LHCN-M2 (cell line): Measurements from ENCODE around the gene ZNF185. TPM values are rescaled to one million over a fixed set of nuclear protein-coding genes. Genes with fewer than 3 reads are reported as not detected.

Source experiments
- DNase-seq: peaks from one replicate; pipeline ENCODE4 v3.0.0-alpha.2; 2012; ENCODE audit warnings: low read depth
- total RNA-seq: library from RNA; depleted of rRNA; stranded (reverse); fragments of >200 nt; gene quantifications from 2 replicates; pipeline ENCODE4 v1.2.3, GENCODE V29; 2014

The ZNF185 gene
- total RNA-seq, 1 experiment from 2014 or later, result 0.92 TPM

- no peak for DNase-seq
These were observed 20.1 kb downstream of the ZNF185 start for GRCh38 chrX:152917656-152918579.

GRCh38 chrX:152918707-152919106, 20.8 kb downstream of the ZNF185 start:
- no peak for DNase-seq

GRCh38 chrX:152923599-152923998, 25.7 kb downstream of the ZNF185 start:
- DNase-seq, result no peak

- DNase-seq, result no peak
These were observed 28.0 kb downstream of the ZNF185 start for GRCh38 chrX:152925835-152926234.

GRCh38 chrX:152926279-152926678, 28.4 kb downstream of the ZNF185 start:
- DNase-seq, result peak; percentile 64

- no peak for DNase-seq
These were observed 29.1 kb downstream of the ZNF185 start for GRCh38 chrX:152926923-152927322.

GRCh38 chrX:152927858-152928760, 30.2 kb downstream of the ZNF185 start:
- DNase-seq, result no peak

GRCh38 chrX:152928761-152929400, 31.0 kb downstream of the ZNF185 start:
- DNase-seq, result no peak

GRCh38 chrX:152929898-152930297, 32.0 kb downstream of the ZNF185 start:
- DNase-seq, result no peak

GRCh38 chrX:152930516-152930915, 32.6 kb downstream of the ZNF185 start:
- no peak for DNase-seq

- no peak for DNase-seq
These were observed 34.3 kb downstream of the ZNF185 start for GRCh38 chrX:152932144-152932543.

GRCh38 chrX:152932598-152933175, 34.8 kb downstream of the ZNF185 start:
- no peak for DNase-seq

- DNase-seq, result no peak
These were observed 38.4 kb downstream of the ZNF185 start for GRCh38 chrX:152936306-152936705.

GRCh38 chrX:152937236-152937635, 39.4 kb downstream of the ZNF185 start:
- DNase-seq, result no peak

GRCh38 chrX:152941328-152942076, 43.6 kb downstream of the ZNF185 start:
- peak; percentile 85 for DNase-seq

GRCh38 chrX:152942077-152942442, 44.2 kb downstream of the ZNF185 start:
- DNase-seq, result no peak

GRCh38 chrX:152943826-152944225, 46.0 kb downstream of the ZNF185 start:
- DNase-seq, result no peak

GRCh38 chrX:152945021-152945979, 47.4 kb downstream of the ZNF185 start:
- no peak for DNase-seq

GRCh38 chrX:152946681-152947080, 48.8 kb downstream of the ZNF185 start:
- no peak for DNase-seq
